NCI-H2227 (cell line): ENCODE measurements around the gene CR1L.
"Not testable (repeated sequence)": the region's sequence is repeated elsewhere in the genome, so short reads cannot be mapped to it uniquely, and the experiment has no call there.

Experiments used
- DNase-seq: peaks from one replicate; lab custom pipeline; 2025; ENCODE audit not compliant: unreplicated experiment; lab: John Stamatoyannopoulos, UW

The CR1L gene

GRCh38 chr1:207645635-207646081 lies 725 bp downstream of the CR1L start:
- no peak for DNase-seq

- no peak for DNase-seq
Measured at GRCh38 chr1:207646171-207646570, 1.2 kb downstream of the CR1L start.

GRCh38 chr1:207646944-207647579 lies 2.1 kb downstream of the CR1L start:
- DNase-seq: no peak

- no peak for DNase-seq
Measured at GRCh38 chr1:207647671-207648333, 2.9 kb downstream of the CR1L start.

- DNase-seq: no peak
Measured at GRCh38 chr1:207648334-207649209, 3.6 kb downstream of the CR1L start.

DNA sequence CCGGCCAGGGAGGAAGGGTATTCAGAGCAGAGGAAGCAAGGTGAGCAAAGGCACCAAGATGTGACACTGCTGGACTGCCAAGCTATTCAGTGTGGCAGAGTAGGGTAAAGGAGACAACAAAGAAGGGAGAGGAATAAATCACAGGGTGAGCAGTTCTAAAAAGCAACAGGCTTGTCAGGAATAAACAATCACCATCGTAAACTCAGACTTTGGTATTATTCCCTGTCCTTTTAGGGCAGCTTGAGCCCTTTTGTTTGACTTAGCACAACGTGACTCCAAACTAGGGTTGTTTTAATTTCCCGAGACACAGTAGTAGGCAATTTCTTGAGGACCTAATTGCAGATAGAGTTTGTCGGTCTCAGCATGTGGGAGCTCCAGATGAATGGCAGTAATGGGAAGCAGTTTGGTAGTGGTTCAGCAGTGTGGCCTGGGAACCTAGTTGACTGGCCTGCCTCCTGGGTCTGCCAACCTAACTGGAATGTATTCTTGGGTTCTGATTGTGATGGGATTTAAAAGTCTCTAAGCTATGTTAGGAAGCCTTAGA lies 4.3 kb downstream of the CR1L start:
- no peak for DNase-seq

- DNase-seq: no peak
Measured at GRCh38 chr1:207649865-207650580, 5.1 kb downstream of the CR1L start.

GRCh38 chr1:207651583-207651982 lies 6.7 kb downstream of the CR1L start:
- DNase-seq: no peak

DNA sequence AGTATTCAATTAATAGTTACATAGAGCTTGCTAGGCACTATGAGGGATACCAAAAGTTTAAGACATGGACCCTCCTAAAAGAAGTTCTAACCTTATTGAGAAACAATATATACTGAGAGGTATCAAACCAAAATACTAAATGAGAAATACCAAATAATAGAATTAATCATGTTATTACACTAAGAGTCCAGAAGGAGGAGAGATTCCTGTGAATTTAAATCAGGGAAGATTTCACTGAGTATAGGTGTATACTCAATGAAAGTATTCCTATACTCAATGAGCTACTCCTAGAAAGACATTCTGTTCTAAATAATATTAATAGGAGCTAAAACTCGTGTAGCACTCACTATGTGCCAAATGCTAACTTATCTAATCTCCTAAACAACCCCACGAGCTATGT lies 9.4 kb downstream of the CR1L start:
- DNase-seq: no peak

GRCh38 chr1:207658408-207658807 lies 13.5 kb downstream of the CR1L start:
- no peak for DNase-seq

GRCh38 chr1:207658904-207659485 lies 14.1 kb downstream of the CR1L start:
- no peak for DNase-seq

GRCh38 chr1:207659545-207660153 lies 14.7 kb downstream of the CR1L start:
- DNase-seq: no peak

DNA sequence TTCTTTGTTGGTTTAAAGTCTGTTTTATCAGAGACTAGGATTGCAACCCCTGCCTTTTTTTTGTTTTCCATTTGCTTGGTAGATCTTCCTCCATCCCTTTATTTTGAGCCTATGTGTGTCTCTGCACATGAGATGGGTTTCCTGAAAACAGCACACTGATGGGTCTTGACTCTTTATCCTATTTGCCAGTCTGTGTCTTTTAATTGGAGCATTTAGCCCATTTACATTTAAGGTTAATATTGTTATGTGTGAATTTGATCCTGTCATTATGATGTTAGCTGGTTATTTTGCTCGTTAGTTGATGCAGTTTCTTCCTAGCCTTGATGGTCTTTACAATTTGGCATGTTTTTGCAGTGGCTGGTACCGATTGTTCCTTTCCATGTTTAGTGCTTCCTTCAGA lies 16.5 kb downstream of the CR1L start:
- not testable (repeated sequence) for DNase-seq

DNA sequence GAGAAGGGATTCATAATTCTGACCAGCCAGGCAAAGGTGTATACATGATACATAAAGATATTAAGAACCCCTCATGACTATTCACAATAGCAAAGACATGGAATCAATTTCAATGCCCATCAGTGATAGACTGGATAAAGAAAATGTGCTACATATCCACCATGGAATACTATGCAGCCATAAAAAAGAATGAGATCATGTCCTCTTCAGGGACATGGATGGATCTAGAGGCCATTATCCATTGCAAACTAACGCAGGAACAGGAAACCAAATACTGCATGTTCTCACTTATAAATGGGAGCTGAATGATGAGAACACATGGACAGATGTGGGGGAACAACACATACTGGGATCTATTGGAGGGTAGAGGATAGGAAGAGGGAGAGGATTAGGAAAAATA lies 21.4 kb downstream of the CR1L start:
- DNase-seq: no peak

DNA sequence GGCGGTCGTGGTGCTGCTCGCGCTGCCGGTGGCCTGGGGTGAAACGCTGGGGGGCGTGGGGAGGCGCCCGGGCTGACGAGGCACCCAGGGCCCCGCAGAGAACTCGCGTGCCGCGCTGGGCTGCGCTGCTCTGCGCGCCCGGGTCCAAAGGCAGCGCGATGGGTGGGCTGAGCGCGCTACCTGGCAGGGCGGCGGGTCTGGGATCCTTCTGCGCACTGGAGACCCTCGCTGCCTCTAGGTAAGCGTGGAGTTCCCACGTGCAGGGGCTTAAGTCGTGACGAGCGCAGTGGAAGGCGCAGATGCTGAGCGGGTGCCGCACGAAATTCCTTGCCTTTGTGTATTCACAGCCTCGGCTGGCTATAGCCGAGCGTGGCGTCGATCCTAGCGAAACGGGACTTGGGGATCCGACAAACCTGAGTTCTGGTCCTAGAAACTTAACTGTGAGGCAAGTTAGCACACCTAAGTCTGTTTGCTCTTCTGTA lies 24.6 kb downstream of the CR1L start:
- DNase-seq: no peak

DNA sequence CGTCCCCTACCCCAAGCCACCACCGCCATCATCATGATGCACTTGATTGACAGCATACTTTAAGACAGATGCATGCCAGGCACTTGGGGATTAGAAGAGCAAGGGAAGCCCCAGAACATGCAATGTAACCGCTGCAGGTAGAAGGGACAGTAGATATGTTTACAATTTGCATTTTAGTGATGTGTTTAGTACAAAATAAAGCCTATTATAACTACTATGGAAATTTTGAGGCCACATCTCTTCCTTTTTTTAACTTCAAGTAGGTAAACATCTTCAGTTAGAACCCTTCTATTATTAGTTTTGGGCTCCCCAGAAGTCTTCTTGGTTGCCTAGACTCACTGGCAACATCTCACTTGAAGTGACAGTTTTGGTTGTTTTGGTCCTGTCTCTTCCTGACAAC lies 25.3 kb downstream of the CR1L start:
- no peak for DNase-seq

DNA sequence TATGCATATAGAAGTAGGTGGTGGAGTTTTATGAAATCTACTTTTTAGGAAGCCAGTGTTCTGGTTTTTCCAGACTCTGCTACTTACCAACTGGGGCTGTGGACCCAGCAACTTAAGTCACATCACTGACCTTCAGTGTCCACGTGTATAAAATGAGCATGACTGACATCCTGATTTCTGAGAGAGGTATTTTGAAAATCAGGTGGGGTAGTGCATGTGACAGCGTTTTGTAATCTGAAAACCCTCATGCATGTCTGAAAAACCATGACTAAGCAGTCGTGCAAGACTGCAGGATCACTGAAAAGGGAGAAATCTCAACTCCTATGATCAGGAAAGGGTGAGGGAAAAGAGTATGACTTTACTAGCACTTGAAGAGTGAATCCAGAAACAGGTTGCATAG lies 26.1 kb downstream of the CR1L start:
- no peak for DNase-seq

DNA sequence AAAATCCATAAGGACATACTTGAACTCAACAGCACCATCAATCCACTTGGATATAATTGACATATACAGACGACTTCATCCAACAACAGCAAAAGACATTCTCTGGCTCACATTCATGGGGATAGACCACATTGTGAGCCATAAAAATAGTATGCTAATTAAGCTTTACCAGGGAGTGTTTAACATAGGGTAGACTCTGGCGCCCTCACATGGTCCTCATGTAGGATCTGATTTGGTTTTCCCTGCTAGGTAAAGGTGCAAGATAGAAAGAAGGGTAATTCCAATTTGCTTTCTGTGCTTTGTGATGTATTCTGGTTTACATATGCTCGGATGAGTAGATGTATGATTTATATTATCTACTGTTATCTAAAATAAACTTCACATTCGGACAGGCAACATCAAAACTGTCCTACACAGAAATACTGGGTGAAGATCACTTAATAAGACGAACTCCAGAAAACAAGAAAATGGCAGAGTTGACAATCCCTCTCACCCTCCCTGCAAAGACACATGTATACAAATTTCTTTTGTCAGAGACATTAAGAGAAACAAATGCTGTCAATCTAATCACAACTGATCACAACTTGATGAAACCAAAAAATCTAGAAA lies 27.7 kb downstream of the CR1L start:
- no peak for DNase-seq

DNA sequence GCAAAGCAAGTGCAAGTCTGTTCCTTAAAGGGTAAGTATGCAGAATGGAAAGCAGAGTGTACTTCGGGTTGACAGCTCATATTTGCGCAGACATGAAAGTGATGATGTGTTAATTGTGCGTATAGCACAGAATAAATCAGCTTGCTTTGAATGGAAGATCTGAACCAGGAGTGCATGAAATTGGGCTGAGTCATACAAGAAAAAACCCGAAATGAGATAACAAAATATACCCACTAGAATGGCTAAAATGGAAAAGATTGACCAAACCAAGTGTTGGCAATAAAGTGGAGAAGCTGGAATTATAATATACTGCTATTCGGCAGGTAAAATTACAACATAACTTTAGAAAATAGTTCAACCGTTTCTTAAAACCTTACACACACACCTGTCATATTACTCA lies 28.5 kb downstream of the CR1L start:
- DNase-seq: no peak

- no peak for DNase-seq
Measured at GRCh38 chr1:207676153-207676552, 31.2 kb downstream of the CR1L start.
